ENCODE measurements around the gene TRRAP. TPM values are rescaled to one million over a fixed set of nuclear protein-coding genes. Genes with fewer than 3 reads are reported as not detected.

The TRRAP gene
- total and polyA plus RNA-seq, 2 experiments from 2014 or later = 14.9 to 58.7 TPM

DNA sequence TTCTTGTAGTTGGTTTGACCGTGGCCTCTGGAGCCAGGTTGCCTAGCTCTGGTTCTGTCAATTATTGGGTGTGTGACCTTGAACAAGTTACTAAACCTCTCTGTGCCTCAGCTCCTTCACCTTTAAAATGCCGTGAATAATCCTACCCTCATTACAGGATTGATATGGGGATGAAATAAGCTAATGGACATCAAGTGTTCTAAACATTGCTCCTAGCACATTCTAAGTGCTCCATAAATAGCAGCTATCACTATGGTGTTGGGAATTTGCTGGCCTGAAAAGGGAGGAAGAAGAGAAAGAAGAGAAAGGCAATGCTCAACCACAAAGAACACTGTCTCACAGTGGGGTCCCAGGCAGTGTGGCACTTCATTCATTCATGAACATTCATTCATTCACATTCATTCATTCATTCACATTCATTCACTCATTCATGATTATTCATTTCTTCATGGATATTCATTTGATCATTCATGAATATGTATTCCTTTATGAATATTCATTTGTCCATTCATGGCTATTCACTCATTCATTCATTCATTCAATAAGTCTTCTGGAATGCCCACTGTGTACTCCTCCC is 47.3 kb upstream of the TRRAP start (continued):
- TF ChIP-seq, protein P1, sequence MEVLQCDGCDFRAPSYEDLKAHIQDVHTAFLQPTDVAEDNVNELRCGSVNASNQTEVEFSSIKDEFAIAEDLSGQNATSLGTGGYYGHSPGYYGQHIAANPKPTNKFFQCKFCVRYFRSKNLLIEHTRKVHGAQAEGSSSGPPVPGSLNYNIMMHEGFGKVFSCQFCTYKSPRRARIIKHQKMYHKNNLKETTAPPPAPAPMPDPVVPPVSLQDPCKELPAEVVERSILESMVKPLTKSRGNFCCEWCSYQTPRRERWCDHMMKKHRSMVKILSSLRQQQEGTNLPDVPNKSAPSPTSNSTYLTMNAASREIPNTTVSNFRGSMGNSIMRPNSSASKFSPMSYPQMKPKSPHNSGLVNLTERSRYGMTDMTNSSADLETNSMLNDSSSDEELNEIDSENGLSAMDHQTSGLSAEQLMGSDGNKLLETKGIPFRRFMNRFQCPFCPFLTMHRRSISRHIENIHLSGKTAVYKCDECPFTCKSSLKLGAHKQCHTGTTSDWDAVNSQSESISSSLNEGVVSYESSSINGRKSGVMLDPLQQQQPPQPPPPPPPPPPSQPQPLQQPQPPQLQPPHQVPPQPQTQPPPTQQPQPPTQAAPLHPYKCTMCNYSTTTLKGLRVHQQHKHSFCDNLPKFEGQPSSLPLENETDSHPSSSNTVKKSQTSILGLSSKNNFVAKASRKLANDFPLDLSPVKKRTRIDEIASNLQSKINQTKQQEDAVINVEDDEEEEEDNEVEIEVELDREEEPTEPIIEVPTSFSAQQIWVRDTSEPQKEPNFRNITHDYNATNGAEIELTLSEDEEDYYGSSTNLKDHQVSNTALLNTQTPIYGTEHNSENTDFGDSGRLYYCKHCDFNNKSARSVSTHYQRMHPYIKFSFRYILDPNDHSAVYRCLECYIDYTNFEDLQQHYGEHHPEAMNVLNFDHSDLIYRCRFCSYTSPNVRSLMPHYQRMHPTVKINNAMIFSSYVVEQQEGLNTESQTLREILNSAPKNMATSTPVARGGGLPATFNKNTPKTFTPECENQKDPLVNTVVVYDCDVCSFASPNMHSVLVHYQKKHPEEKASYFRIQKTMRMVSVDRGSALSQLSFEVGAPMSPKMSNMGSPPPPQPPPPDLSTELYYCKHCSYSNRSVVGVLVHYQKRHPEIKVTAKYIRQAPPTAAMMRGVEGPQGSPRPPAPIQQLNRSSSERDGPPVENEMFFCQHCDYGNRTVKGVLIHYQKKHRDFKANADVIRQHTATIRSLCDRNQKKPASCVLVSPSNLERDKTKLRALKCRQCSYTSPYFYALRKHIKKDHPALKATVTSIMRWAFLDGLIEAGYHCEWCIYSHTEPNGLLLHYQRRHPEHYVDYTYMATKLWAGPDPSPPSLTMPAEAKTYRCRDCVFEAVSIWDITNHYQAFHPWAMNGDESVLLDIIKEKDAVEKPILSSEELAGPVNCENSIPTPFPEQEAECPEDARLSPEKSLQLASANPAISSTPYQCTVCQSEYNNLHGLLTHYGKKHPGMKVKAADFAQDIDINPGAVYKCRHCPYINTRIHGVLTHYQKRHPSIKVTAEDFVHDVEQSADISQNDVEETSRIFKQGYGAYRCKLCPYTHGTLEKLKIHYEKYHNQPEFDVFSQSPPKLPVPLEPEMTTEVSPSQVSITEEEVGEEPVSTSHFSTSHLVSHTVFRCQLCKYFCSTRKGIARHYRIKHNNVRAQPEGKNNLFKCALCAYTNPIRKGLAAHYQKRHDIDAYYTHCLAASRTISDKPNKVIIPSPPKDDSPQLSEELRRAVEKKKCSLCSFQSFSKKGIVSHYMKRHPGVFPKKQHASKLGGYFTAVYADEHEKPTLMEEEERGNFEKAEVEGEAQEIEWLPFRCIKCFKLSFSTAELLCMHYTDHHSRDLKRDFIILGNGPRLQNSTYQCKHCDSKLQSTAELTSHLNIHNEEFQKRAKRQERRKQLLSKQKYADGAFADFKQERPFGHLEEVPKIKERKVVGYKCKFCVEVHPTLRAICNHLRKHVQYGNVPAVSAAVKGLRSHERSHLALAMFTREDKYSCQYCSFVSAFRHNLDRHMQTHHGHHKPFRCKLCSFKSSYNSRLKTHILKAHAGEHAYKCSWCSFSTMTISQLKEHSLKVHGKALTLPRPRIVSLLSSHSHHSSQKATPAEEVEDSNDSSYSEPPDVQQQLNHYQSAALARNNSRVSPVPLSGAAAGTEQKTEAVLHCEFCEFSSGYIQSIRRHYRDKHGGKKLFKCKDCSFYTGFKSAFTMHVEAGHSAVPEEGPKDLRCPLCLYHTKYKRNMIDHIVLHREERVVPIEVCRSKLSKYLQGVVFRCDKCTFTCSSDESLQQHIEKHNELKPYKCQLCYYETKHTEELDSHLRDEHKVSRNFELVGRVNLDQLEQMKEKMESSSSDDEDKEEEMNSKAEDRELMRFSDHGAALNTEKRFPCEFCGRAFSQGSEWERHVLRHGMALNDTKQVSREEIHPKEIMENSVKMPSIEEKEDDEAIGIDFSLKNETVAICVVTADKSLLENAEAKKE (CRISPR knock-in tag; IDR thresholded peaks at IDR 0.05) = no peak
- no peak for TF ChIP-seq STAT1 (IDR thresholded peaks at IDR 0.05; ENCODE audit: unreplicated experiment)
- no peak for TF ChIP-seq ZNF114 (CRISPR knock-in tag; IDR thresholded peaks at IDR 0.05)
- no peak for TF ChIP-seq REST (IDR thresholded peaks at IDR 0.05; ENCODE audit: unreplicated experiment)
- TF ChIP-seq NANOG (IDR thresholded peaks at IDR 0.05; ENCODE audit: borderline replicate concordance) = no peak
- no peak for TF ChIP-seq CREB1 (CRISPR knock-in tag; IDR thresholded peaks at IDR 0.05; ENCODE audit: low read depth)
- TF ChIP-seq ZNF331 (CRISPR knock-in tag; IDR thresholded peaks at IDR 0.05; ENCODE audit: low read depth) = no peak
- no peak for TF ChIP-seq POLR2AphosphoS5 (IDR thresholded peaks at IDR 0.05; ENCODE audit: low read depth)
- no peak for TF ChIP-seq EZH2phosphoT487 (IDR thresholded peaks at IDR 0.05; ENCODE audit: unreplicated experiment)
- TF ChIP-seq EZH2 (IDR thresholded peaks at IDR 0.05; ENCODE audit: low read depth, unreplicated experiment) = no peak

Measured in GM23338 (cell line).